Left hindlimb (tissue), 1 donor: Measurements from ENCODE around the gene TUBB3.
"Not testable (repeated sequence)": the region's sequence is repeated elsewhere in the genome, so short reads cannot be mapped to it uniquely, and the experiment has no call there.

Experiments used
- DNase-seq: peaks from one replicate; pipeline ENCODE4 v3.0.0-alpha.2; 2018

TUBB3 gene

DNA sequence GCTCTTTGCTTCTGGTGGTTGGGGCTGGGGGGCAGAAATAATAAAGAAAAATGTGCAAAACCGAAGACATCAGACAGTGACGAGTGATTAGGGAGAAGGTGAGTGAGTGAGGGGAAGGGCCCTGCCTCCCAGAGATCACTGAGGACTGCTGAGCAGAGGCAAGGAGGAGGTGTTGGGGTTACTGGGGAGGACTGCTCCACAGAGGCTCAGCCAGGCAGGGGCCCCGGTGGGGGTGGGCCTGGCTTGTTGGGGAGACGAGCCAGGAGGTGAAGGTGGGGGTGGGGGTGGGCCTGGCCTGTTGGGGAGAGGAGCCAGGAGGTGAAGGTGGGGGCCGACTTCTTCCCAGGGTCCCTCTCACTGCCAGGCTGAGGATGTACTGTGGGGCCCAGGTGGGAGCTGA is 23.4 kb downstream of the TUBB3 start:
- no peak for DNase-seq

DNA sequence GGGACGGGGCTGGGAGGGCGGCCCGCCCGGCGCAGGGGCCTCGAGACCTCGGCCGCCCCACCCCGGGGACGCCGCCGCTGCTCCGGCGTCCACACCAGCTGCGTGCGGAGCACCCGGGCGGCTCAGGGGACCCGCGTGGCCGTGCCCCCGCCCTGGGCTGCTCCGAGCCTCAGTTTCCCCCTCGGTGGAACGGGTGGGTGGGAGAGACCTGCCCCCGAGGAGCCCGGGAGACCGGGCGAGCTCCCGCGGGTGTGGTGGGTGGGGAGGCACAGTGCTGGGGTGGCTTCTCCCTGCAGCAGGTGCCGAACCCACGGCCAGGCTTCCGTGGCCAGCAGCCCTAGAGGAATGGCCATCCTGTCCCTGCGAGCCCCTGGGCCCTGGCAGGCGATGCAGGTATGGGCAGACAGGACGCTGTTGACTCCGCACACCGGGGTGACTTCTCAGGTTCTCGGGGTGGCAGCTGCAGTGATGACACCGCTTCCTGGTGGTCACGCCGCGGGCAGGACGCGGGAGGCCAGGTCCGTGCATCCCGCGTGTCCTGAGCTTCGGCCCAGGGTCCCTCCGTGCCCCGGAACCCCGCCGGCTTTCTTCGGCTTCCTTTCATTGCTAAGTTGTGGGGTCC is 26.1 kb downstream of the TUBB3 start:
- no peak for DNase-seq

DNA sequence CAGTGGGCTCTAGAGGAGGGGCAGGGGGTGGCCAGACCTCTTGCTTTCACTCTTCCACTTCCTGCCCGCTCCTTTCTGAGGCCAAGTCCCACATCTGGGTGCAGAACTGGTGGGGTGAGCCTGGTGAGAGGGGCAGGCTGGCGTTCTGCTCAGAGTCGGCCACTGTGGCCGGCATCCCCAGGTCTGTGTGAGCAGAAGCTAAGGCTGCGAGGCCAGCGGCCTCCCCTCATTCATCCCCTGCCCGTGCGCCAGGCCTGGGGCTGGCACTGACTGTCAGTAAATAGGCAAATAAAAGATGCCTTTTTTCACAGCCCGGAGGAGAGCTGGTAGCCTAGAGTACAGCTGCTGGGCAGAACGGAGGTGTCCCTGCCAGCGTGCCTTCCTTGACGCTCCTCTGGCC is 26.6 kb downstream of the TUBB3 start:
- DNase-seq = no peak

DNA sequence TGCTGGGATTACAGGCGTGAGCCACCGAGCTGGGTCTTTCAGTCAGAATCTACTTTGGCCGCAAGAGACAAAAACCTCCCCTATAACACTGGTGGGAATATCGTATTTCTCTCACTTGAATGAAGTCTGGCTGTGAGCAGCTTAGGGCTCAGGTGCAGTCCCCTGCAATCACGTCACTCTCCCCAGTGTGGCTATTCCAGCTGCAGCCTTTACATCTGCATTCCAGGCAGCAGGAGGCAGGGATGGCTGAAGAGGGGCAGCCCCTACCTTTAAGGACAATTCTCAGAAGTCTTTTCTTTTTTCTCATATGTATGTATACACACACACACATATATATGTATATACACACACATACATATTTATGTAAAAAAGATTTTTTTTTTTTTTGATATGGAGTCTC is 28.4 kb downstream of the TUBB3 start:
- no peak for DNase-seq

DNA sequence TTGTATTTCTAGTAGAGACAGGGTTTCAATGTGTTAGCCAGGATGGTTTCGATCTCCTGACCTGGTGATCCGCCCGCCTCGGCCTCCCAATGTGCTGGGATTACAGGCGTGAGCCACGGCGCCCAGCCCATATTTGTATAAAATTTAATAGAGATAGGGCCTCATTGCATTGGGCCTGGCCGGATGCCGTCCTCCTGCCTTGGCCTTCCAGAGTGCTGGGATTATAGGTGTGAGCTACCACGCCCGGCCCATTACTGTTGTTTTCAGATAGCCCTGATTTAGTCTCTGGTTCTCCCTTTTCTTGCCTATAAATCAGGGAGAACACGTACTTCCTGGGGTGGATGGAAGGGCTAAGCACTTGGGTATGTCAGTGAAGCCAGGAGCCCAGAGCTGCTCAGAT is 28.9 kb downstream of the TUBB3 start:
- no peak for DNase-seq

DNA sequence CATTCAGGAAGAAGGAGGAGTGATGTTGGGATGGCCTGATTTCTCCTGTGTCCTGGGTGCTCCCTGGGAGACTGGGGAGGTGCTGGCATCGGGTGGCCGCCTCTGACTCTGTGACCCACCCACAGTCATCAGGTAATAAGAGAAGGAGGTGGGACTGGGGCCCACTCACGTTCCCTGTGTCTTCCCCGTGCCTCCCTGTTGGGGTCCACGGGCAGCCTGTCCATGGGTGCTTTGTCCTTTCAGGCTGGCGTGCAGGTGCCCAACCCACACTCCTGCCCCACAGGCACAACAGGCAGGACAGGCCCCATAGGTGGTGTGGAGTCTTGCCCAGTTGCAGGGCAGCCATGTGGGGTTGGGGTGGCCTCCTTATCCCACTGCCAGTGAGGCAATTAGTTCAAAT is 29.4 kb downstream of the TUBB3 start:
- DNase-seq = no peak

DNA sequence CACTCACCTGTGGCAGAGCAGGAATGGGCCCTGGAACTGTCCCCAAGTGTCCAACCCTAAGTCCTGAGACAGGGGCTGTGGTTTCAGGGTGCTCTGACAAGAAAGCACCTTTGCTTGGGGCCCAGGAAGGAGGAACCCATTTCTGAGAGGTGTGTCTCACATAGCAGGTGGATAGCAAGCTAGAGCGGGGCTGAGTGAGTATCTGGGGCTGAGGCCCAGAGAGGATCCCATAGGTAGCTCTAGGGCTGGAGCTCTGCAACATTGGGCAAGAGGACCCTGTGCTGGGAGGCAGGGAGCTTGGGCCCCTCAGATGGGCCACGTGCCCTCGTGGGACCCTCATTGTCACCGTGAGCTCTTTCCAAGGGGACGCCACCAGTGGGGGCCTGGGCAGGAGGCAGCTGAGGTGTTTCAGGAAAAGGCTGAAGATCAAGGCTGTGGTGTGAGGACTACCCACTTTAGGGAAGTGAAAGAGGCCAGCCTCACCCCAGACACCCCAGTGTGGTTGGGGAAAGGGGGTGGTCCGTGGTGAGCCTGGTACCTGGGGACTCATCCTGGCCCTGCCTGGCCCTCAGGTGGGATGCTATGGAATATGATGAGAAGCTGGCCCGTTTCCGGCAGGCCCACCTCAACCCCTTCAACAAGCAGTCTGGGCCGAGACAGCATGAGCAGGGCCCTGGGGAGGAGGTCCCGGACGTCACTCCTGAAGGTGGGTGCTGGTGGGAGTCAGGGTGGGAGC is 30.7 kb downstream of the TUBB3 start:
- no peak for DNase-seq

DNA sequence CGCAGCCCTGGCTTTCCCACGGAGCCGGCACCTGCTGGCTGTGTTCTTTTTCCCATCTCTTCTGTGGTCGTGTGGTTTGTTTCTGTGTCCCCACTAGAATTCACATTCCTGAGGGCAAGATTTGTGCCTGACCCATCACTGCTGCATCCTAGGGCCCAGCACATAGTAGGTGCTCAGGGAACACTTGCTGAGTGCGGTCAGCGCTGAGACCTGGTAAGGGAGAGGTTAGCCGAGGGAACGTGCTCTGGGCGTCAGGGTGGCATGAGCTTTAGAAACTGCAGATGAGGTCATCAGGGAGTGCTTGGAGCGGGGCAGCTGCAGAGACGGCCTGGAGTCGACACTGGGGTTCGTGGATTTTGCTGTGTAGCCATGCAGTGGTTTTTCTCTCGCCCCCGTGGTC is 31.3 kb downstream of the TUBB3 start:
- DNase-seq = no peak

DNA sequence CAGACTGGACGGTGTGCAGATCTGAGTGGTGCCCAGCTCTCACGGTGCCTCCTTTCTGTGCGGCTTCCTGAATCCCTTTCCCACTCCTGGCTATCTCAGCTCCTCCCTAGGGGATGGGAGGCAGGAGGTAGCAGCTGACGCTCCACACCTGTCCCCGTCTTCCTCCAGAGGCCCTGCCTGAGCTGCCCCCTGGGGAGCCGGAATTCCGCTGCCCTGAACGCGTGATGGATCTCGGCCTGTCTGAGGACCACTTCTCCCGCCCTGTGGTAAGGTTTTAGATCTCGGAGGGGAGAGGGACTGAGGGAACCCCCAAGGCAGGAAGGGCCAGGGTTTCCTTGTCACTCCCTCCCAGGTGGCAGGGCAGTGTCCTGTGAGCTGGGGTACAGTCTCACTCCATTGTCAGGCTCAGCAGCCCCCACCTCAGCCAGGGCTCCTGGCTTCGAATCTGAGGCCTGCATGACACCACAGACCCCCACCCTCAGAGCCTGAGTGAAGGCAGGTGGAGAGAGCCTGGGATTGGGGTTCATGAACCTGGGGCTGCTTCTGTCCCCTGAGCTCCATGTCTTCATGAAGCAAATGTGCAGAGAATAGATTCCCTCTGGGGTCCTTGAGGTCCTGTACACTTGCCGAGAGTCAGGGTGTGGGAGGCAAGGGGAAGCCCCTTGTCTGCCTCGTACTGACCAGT is 32.0 kb downstream of the TUBB3 start:
- DNase-seq = no peak

DNA sequence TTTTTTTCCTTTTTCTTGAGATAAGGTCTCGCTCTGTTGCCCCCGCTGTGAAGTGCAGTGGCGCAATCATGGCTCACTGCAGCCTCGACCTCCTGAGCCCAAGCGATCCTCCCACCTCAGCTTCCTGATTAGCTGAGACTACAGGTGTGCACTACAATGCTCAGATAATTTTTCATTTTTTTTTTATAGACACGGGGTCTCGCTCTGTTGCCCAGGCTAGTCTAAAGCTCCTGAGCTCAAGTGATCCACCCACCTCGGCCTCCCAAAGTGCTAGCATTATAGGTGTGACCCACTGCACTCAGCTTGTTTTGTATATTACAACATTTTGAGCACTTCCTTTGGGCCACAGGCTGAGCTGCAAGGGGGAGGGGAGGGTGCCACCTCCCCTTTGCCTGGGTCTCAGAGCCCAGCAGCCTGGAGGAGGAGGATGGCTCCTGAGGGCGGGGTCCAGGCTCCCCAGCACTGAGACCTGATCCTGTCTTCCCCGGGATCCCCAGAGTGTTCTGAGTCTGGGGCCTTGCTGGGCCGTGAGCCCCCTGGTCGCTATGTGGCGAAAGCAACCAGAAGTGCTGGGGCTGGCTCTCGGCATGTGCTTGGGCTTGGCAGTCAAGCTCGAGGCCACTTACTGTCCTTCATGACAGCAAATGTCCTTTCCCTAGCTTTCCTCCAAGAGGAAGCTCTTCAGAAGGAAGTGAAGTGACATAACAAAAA is 33.5 kb downstream of the TUBB3 start:
- DNase-seq = no peak

DNA sequence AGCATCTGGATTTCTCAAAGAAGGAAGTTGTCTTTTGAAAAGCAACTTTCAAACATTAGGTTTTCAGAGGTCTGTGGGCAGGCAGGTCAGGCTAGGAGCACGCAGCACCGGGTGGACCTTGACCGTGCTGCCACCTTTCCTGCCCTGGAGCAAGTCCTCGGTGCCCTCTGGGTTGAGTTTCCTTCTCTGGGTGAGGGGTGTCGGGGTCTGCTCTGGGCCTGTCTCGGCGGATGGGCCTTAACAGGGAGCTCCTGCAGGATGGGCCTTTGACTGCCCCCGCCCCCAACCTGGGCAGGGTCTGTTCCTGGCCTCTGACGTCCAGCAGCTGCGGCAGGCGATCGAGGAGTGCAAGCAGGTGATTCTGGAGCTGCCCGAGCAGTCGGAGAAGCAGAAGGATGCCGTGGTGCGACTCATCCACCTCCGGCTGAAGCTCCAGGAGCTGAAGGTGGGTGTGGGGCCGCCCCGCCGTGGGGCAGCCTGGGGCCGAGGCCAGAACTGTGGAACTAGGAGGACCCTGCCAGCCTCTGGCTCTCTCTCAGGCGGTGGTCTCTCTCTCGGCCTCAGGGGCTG is 34.2 kb downstream of the TUBB3 start:
- DNase-seq = no peak

DNA sequence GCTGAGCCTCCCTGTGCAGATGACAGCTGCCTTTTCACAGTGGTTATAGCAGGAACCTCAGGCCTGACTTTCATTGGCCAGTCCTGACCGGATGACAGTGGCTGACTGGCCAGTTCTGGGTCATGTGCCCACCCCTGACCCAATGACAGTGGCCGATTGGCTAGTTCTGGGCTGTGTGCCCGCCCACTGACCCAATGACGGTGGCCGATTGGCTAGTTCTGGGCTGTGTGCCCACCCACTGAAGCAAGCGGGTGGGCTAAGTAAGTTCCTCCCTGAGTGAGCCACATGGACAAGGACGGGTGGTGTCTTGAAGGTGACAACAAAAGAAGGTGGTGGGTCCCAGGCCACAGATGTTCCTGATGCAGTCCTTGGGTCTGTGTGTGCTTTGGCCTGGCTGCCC is 34.9 kb downstream of the TUBB3 start:
- no peak for DNase-seq

DNA sequence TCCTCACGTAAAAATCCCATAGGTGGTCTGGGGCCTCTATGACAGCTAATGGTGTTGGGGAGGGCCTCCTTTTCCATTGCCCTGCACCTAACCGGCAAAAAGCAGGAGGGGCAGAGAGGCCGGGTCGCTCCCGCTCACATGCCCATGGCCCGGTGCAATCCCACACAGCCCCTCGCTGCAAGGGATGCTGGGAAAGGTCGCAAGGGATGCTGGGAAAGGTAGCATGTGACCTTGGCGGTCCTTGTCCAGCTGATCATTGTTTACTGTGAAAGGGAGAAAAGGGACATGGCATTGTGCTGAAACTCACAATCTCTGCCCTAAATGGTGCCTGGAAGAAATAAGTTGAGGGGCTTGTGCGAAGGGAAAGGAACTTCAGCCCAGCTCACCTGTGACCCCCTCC is 35.5 kb downstream of the TUBB3 start:
- DNase-seq = no peak

DNA sequence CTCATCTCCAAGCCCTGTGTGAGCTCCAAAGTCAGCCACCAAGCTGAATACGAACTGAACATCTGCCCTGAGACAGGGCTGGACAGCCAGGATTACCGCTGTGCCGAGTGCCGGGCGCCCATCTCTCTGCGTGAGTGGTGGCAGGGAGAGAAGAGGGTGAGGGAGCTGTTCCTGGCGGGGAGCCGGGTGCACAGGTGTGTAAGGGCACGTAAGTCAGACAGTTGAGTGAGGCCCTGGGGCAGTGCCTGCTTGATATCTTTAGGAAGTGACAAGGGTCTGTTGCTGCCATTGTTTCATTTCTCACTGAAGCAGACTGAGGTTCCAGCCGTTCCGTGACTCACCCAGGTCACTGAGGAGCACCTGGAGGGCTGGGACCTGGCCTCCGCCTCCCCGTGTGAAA is 37.8 kb downstream of the TUBB3 start:
- no peak for DNase-seq

DNA sequence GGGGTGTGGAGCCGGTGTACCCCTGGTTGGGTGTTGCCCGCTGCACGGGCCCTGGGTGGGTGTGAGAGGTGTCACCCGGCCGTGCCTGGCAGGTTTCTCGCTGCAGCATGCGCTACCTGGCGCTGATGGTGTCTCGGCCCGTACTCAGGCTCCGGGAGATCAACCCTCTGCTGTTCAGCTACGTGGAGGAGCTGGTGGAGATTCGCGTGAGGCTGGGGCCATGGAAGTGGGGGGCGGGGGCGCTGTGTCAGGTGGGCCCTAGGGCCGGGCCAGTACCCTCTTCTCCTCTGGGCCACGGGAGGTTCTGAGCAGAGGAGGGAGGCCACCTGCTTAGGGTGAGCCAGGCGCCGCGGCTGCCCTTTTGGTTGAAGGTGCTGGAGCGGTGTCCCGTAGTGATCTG is 38.8 kb downstream of the TUBB3 start:
- DNase-seq = no peak

DNA sequence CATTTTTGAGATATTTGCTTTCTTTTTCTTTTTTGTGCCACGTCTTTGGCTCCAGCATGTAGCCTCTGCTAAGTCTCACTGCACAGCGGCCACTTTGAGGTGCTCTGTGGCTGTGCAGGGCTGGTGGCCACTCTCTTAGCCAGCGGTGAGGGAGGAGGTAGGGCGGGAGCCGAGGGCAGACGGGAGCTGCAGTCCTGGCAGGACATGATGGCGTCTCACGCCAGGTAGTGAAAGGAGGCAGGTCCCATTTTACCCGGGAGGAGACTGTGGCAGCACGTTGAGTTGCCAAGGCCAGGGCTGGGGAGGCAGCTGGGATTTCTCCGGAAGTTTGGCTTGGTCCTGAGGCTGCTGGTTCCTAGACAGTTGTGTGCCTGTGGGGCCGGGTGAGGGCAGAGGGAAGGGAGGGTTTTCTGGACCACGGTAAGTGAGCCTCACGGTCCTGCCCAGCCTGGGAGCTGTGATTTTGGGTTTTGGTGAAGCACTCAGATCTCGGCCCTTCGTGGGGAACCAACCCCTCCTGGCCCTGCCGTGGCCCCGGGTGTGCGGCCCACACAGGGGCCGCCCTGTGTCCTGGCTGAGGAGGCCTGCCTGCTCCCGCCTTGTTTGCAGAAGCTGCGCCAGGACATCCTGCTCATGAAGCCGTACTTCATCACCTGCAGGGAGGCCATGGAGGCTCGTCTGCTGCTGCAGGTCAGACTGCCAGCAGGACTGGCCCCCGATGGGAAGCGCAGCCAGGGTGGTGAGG is 39.8 kb downstream of the TUBB3 start:
- DNase-seq = no peak

DNA sequence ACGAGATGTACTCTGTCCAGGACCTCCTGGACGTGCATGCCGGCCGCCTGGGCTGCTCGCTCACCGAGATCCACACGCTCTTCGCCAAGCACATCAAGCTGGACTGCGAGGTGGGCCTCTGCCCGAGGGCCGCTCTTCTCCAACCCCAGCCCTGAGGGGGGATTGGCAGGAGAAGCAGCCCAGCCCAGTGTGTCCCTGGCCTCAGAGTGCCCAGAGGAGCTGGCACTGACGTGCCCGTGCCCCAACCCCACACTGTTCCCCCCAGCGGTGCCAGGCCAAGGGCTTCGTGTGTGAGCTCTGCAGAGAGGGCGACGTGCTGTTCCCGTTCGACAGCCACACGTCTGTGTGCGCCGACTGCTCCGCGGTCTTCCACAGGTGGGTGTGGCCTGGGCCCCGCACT is 41.1 kb downstream of the TUBB3 start:
- no peak for DNase-seq

DNA sequence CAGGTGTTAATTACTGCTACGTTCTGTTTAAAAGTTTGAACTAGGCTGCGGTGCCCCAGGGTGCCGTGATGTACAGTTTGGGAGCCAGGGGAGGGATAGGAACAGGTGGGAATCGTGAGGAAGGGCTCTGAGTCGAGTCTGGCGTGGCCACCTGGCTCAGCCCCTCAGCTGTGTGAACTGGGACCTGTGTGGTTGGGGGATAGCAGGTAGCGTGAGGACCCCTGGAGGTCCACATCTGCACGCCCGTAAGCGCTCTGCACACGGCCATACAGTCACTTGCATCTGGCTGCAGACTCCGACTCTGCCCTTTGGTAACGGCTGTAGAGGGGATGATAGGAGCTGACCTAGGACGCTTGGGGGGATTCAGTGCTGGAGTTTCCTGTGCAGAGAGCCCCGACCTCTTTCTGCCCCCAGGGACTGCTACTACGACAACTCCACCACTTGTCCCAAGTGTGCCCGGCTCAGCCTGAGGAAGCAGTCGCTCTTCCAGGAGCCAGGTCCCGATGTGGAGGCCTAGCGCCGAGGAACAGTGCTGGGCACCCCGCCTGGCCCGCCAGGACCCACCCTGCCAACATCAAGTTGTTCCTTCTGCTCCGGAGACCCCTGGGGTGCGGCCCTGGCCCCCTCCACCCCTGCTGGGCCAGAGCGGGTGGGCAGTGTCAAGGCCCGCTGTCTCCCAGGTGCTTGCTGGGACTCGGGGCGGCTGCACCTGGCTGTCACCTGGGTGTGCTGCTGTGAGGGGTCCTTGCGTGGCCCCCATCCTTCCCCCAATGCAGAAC is 42.5 kb downstream of the TUBB3 start:
- DNase-seq = no peak

DNA sequence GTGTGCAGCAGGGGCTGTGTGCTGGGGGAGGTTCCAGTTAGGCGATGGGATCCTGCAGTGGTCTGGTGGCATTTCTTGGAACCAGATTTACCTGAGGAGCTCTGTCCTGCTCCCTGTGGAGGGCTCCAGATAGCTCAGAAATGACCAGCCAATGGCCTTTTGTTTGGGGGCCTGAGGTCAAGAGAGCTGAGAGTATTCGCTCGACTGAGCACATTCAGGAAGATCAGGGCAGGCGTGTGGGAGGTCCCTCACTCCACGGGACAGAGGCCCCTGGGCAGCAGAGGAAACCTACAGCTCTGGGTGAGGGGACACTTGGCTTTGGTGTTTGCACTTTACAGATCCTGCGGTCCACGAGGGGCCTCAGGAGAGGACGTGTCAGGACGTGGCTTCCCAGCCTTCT is 43.6 kb downstream of the TUBB3 start:
- DNase-seq = no peak

DNA sequence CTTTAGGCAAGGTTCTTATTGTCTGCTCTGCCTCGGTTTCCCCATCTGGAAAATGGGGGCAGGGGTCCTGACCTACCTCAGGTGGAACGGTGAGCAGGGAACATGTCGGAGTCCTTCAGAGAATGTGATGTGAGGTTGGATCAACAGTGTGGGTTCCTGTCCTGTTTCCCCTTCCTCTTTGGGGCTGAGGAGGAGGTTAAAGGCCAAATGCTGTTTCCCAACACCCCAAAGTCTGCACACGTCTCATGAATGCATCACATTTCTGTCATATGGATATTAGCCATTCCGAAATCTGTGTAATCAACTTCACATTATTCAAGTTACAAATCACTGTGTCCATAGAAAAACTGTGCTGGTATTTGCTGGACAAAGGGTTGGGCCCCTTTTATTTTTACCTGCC is 44.3 kb downstream of the TUBB3 start:
- DNase-seq = not testable (repeated sequence)

DNA sequence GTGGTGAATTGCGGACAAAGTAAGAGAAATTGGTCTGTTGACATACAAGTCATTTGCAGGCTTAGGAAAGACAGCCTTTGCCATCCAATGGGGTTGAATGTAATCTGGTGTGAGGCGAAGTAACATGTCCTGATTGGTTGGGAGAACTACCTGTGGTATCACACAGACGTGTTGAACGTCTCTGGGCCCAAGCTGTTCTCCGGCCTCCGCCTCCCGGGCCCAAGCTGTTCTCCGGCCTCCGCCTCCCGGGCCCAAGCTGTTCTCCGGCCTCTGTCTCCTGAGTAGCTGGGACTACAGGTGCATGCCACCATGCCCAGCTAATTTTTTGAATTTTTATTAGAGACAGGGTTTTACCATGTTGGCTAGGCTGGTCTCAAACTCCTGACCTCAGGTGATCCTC is 44.9 kb downstream of the TUBB3 start:
- not testable (repeated sequence) for DNase-seq
